PC-3 (cell line): ENCODE results near the gene PPP1R1B.

Experiments
- CTCF ChIP-seq: fragments of 300-600 bp; sonication (generic); conservative IDR thresholded peaks from 2 replicates; pipeline ENCODE4 v1.5.1; 2017; ENCODE audit warnings: antibody characterized with exemption, low read depth, mild to moderate bottlenecking, low read length
- EZH2 ChIP-seq: fragments of 300-600 bp; sonication (generic); IDR thresholded peaks from one replicate; pipeline ENCODE4 v1.6.1; 2017; ENCODE audit warnings: antibody characterized with exemption, mild to moderate bottlenecking, low read length; ENCODE audit not compliant: unreplicated experiment

- TF ChIP-seq EZH2 (no peak), CTCF (no peak)
Observed at GRCh38 chr17:39640591-39641031, 13.9 kb downstream of the PPP1R1B start.
